HK-2 (cell line): ENCODE measurements around the gene REXO4.
"Not testable (repeated sequence)": the region's sequence is repeated elsewhere in the genome, so short reads cannot be mapped to it uniquely, and the experiment has no call there.

ENCODE experiments used
- DNase-seq: peaks from one replicate; pipeline ENCODE4 v3.0.0-alpha.2; 2018; ENCODE audit not compliant: unreplicated experiment

REXO4 gene

DNA sequence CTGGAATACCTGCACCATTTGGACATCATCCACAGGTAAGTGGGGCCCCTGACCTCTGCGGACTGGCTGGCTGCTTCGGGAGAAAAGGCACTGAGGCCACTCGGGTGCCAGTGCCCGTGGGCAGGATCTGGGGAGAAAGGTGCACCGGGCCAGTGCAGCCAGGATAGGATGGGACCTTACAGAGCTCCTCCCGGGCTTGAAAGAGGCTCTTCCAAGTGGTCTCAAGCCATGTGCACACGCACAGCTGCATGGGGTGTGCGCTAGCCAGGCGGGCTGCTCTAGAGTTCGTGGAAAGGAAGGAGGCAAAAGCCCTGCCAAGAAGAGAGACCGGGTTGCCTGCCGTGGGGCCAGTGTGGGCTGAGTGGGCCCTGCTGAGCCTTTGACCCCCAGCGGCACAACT is 28.2 kb downstream of the REXO4 start:
- DNase-seq, result no peak

GRCh38 chr9:133389025-133389557 is 28.7 kb downstream of the REXO4 start:
- DNase-seq, result no peak

GRCh38 chr9:133387680-133388079 is 30.1 kb downstream of the REXO4 start:
- no peak for DNase-seq

GRCh38 chr9:133386338-133386737 is 31.5 kb downstream of the REXO4 start:
- DNase-seq, result no peak

DNA sequence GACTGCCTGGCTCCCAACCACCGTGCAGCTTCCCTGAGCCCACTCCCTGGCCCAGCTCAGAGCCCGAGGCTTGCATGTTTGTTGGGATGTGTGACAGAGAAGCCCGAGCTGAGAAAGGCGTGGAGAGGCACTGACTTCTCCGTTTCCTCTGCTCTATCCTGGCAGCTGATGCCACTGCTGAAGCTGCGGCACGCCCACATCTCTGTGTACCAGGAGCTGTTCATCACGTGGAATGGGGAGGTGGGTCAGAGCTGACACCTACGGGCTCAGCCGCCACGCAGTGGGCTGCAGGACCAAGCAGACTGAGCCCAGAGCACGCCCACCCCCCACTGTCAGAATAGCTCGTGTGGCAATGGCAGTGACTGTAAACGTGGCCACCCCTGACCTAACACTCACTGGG is 32.4 kb downstream of the REXO4 start:
- no peak for DNase-seq

DNA sequence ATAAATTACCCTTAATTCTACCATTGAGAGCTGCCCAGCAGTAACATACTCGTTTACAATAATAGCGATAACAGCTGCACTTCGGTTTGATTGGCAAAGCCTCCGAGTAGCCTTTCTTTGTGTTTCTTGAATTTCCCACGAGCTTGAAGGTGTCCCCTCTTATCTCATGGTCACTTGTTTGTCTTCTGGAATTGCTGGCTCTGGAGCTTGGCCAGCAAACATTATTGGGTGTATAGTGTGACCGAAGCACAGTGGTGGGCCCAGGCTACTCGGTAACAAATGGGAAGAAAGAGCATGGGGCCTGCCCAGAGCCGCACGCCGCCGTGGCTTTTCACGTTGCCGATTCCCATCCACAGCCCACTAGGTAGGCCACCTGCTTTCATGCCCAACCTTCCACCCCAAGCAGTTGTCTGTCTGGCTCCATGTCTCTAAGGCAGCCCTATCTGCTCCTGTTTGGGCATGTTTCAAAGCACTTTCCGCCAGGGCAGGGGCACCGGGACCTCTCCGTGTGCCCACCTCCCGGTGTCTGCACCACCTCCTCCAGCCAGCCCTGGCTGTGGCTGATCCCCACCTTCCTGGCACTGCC is 33.0 kb downstream of the REXO4 start:
- DNase-seq, result no peak

- no peak for DNase-seq
Measured at GRCh38 chr9:133383438-133383837, 34.4 kb downstream of the REXO4 start.

- no peak for DNase-seq
Measured at GRCh38 chr9:133382507-133383141, 35.2 kb downstream of the REXO4 start.

DNA sequence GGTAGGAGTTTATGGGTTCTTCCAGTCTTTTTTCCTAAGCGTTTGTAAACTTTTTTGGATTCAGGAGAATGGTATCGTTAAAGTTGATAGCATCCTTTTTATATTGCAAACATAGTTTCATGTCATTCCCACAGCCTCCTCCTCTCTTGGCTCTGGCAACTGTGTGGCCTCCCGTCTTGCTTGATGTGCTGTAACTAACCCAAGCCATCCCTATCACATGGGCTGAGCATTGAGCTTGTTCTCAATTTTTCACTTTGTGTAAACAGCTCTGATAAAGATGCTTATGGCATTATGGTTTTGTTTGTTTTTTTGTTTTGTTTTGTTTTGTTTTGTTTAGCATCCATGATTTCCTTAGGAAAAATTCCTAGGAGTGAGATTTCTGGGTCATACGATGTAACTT is 37.1 kb downstream of the REXO4 start:
- no peak for DNase-seq

DNA sequence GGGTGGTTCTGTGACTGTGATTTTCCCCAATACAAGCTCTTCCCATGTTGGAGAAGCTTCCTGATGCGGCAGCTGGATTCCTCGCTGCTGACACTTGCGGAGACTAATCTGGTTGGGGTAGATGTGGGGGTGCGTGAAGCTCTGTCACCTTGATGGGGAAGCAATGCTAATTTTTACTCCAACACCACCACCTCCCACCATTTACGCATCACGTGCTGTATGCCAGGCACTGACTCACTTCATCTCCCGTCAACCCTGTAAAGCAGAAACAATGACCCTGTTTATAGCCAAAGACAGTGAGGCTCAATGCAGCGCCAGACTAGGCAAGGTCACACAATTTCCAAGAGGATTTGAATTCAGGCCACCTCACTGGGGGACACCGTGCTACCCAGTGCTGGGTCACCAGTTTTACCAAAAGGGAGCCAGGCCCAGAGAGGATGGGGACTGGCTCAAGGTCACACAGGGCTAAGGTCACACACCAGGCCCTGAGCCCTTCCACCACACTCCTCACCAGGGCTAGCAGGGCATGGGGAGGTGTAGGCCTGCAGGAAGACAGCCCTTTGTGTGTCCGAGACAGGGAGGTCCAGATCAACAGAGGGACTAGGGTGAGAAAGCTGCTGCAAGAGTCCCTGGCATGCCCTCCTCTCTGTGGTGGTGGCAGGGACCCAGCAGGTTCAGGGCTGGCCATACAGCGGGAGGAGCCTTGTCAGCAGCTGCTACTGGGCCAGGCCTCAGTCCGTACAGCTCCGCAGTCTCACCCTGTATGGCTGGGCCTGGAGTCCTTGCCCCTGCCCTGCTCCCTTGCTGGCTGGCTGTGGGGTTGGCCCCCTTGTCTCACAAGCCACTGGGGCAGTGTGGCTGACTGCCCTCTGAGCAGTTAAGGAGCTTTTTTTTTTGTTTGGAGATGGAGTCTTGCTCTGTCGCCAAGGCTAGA is 38.4 kb downstream of the REXO4 start:
- no peak for DNase-seq

DNA sequence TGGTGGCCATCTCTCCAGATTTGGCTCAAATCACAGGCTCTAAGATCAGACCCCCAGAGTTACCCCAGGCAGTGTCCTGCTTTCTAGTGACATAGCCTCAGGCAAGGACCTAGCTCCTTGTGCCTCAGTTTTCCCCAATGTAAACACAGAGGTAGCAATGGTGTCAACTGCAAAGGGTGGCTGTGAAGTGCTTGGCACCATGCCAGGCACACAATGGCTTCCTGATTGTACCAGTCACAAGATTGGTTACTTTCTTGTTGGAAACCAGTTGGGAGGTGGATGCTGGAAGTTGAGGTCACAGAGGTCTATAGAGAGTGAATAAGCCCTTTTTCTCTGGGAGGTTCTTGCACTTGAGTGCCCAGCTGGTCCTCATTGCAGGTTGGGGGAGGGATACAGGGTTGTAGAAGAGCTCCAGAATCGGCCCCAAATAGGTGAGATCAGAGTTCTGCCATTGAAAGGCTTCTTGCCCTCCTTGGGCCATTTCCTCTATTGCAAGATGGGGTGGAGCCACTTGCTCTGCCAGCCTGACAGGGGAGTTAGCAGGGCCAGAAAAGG is 39.3 kb downstream of the REXO4 start:
- no peak for DNase-seq

GRCh38 chr9:133377721-133378216 is 40.0 kb downstream of the REXO4 start:
- DNase-seq, result no peak

- DNase-seq, result not testable (repeated sequence)
Measured at GRCh38 chr9:133377280-133377679, 40.5 kb downstream of the REXO4 start.

DNA sequence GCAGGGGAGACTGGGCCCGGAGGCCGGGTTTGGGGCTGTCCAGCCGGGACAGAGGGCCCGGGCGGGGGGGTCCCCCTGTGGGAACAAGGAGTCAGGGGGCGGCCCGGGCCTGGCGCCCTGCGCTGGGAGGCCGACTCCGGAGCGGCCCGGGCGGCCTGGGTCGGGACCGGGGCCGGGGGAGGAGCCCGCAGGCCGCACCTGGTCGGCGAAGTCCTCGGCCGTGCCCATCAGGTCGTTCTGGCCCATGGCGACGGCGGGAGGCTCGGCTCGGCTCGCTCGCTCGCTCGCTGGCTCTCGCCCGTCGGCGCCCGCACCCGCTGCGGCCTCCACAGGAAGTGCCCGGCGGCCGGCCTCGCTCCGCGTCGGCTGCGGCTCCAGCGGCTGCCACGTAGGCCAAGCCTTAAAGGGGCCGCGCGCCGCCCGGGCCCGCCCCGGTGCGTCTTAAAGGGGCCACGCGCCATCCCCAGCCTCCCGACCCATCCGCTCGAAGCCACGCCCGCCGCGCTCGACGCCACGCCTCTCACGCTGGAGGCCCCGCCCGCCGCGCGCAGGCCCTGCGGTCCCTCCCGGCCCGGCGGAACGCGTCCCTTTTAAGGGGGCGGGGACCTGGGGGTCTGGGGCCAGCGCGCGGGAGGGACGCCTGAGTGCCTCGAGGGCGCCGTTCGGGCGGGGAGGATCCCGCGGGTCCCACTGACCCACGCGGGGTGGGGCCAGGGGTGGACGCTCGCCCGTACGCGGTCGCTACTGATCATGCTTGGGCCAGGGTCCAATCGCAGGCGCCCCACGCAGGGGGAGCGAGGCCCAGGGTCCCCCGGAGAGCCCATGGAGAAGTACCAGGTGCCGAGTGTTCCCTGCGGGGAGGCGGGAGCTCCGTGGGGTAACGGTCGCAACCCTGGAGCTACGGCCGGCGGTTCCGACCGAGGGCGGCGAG is 41.8 kb downstream of the REXO4 start, which contains the start of the genes STKLD1 and SURF4:
TSS of gene STKLD1 (plus strand) at position 643 of the 931 bp plus-strand sequence. CDS start at position 751, 108 bp downstream.
TSS of gene SURF4 (minus strand) at position 337 of the 931 bp plus-strand sequence. CDS start at position 246, 91 bp downstream.
- peak; percentile 96 for DNase-seq

DNA sequence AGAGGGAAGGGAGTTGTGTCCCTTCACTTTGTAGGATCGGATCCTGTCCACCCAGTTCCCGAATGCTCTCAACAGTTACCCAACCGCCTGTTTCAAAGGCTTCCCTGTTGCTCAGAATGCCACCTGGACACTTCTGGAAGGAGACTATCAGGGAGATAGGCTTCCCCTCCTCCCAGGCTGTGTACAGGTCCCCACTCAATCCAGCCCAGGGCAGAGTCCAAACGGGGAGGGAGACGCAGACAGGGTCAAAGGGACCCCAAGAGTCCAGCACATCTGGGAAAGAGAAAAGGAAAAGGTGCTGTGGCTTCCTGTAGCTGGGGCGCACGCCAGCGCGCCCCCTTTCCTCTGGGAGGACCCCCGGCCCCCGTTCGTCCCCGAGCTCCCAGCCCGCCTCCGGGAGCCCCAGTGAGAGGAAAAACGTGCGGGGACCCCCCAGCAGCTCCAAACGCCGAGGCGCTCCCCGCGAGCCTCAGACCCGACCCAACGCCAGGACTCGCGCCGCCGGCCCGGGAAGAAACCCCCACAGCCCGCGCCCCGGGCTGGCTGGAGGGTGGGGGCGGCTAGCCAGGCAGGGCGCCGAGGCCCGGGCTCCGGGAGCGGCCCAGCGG is 42.6 kb downstream of the REXO4 start:
- peak; percentile 49 for DNase-seq

DNA sequence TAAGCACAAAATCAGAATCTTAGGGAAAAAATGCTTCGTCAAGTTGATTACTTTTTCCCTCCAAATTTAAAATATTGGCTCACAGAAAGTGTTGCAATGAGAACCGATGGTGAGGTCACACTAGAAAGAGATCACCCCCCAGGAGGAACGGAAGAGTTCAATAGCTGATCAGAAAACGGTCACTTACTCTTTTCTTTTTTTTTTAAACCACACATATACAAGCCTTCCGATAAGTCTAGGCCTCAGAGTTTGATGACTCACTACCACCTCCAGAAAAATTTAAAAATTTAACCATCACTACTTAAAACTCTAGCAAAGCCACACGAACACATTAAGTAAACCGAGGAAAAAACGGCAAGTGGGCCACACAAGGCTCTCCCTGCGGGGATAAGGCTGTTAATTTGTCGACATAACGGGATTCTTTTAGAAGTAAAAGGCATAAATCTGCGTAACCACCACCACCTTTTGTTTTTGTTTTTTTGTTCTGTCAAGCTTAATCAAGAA is 43.1 kb downstream of the REXO4 start:
- no peak for DNase-seq

GRCh38 chr9:133372144-133372543 is 45.7 kb downstream of the REXO4 start:
- no peak for DNase-seq

DNA sequence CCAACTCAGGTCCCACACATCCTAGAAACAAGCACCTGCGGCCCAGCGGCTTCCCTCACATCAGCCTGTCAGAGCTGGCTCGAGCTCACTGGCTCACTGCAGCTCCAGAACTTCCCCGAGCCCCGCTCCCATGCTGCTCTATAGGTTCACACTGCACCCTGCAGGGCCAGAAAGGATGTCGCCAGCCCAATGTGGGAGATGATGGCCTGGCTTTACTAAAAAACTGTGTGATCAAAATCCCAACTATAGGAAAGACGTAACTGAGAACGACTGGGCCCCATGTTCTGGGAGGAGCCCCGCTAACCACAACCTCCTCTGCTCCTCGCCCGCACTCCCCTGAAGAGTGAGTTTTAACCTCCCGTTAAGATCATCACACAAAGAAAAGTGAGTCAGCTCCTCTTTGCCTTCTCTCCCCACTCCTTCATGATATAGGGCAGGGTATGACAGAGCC is 46.5 kb downstream of the REXO4 start:
- DNase-seq, result no peak

GRCh38 chr9:133370685-133371084 is 47.1 kb downstream of the REXO4 start:
- no peak for DNase-seq

DNA sequence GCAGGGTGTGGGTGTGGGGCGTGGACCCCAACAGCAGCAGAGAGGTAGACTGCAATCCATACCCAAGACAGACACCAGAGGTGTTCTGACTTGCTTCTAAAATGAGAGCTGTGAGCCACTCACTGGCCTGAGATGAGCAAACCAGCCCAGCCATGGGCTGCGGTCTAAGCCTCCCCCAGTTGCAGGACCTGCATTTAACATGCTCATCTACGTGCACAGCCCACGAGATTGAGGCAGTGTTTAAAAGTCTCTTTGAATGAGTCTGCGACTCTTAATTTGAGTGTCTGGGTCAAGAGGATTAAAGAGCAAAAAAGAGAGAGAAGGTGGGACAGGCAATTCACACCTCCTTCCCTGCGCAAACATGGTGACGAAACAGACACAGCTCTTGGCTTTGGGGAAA is 47.9 kb downstream of the REXO4 start:
- no peak for DNase-seq
